Fibroblast of pulmonary artery (primary cell): Measurements from ENCODE around the gene RCAN1.
"Not testable (repeated sequence)": the region's sequence is repeated elsewhere in the genome, so short reads cannot be mapped to it uniquely, and the experiment has no call there.

Source experiments
- DNase-seq: peaks from one replicate; pipeline ENCODE4 v3.0.0-alpha.2; 2010; ENCODE audit warnings: low read depth
- H3K4me3 ChIP-seq: replicated peaks from 2 replicates; pipeline ENCODE4 v1.5.1; 2011; ENCODE audit warnings: low read depth, mild to moderate bottlenecking, control low read depth, low read length, moderate library complexity
- TF ChIP-seq, protein P1 (sequence below): IDR thresholded peaks from 2 replicates; pipeline ENCODE4 v1.5.1; 2011; ENCODE audit warnings: mild to moderate bottlenecking, control low read depth, low read length, inconsistent platforms; ENCODE audit errors: missing control alignments

RCAN1 gene

DNA sequence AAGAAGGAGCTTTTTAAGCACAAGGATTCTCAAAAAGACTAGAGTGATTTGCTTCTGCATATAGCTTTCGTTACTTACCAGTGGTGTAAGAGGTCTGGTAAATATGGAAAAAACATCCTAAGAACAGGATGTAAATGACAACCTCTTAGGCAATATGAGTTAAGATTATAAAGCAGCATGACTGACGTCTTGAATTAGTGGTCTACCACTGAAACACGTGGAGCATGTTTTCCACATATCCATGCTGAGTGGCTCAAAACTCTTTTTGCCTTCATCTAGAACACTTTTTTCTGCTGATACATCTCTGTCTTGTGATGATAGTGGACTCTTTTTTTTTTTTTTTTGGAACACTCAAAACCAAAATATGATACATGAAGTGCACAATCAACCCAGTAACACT is 44.6 kb downstream of the RCAN1 start:
- DNase-seq: peak; percentile 16
- H3K4me3 ChIP-seq: no peak overlapping the region
- TF ChIP-seq, protein P1, sequence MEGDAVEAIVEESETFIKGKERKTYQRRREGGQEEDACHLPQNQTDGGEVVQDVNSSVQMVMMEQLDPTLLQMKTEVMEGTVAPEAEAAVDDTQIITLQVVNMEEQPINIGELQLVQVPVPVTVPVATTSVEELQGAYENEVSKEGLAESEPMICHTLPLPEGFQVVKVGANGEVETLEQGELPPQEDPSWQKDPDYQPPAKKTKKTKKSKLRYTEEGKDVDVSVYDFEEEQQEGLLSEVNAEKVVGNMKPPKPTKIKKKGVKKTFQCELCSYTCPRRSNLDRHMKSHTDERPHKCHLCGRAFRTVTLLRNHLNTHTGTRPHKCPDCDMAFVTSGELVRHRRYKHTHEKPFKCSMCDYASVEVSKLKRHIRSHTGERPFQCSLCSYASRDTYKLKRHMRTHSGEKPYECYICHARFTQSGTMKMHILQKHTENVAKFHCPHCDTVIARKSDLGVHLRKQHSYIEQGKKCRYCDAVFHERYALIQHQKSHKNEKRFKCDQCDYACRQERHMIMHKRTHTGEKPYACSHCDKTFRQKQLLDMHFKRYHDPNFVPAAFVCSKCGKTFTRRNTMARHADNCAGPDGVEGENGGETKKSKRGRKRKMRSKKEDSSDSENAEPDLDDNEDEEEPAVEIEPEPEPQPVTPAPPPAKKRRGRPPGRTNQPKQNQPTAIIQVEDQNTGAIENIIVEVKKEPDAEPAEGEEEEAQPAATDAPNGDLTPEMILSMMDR: no peak

- H3K4me3 ChIP-seq: no peak overlapping the region
- no peak for DNase-seq
- TF ChIP-seq, protein P1: no peak
Observed at GRCh38 chr21:34569381-34569979, 45.4 kb downstream of the RCAN1 start.

DNA sequence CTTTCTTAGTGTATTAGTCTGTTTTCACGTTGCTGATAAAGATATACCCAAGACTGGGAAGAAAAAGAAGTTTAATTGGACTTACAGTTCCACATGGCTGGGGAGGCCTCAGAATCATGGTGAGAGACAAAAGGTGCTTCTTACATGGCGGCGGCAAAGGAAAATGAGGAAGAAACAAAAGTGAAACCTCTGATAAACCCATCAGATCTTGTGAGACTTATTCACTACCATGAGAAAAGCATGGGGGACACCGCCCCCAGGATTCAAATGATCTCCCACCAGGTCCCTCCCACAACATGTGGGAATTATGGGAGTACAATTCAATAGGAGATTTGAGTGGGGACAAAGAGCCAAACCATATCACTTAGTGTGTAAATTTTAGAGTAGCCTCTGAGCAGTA is 46.1 kb downstream of the RCAN1 start:
- not testable (repeated sequence) for DNase-seq, H3K4me3 ChIP-seq

DNA sequence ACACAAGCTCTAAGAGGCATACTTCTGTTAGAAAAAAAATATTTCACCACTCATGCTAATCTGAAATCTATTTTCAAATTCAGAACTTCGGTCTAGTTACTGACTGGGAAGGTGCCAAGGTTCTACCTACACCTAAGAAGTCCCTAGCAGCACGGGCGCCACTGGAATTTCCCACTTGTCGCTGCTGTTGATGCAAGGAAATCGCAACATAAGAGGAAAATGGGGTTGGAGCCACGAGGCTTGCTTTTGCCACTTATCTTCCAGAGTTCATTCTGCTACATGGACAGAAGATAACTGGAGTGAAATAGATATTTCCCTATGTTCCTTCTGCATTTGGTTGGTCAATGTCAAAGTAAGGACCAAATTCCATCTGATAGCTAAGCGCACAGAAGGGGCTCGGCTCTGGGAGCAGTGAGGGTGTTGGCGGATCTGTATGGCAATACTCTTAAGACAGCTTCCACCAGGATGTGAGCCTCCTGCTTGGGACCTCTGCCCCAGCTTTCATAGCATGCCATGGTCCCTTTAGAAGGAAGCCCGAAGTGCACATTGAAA is 47.2 kb downstream of the RCAN1 start:
- no peak for DNase-seq
- TF ChIP-seq, protein P1: no peak
- no peak overlapping the region for H3K4me3 ChIP-seq

- H3K4me3 ChIP-seq: no peak overlapping the region
- TF ChIP-seq, protein P1: no peak
- no peak for DNase-seq
Observed at GRCh38 chr21:34565238-34565637, 49.7 kb downstream of the RCAN1 start.

GRCh38 chr21:34563370-34563769 is 51.5 kb downstream of the RCAN1 start:
- not testable (repeated sequence) for DNase-seq

GRCh38 chr21:34561806-34562205 is 53.1 kb downstream of the RCAN1 start:
- H3K4me3 ChIP-seq: no peak overlapping the region
- DNase-seq: no peak
- TF ChIP-seq, protein P1: no peak

More at GRCh38 chr21:34563370-34563769, 51.5 kb downstream of the RCAN1 start:
- not testable (repeated sequence) for H3K4me3 ChIP-seq

- DNase-seq: no peak
- TF ChIP-seq, protein P1: no peak
- H3K4me3 ChIP-seq: no peak overlapping the region
Observed at GRCh38 chr21:34560609-34561008, 54.3 kb downstream of the RCAN1 start.
